Measurements from ENCODE around the gene YWHAE. TPM values are rescaled to one million over a fixed set of nuclear protein-coding genes. Genes with fewer than 3 reads are reported as not detected.

Gene YWHAE
- total RNA-seq, 6 experiments from 2014 or later, result 167 to 446 (median 217) TPM

DNA sequence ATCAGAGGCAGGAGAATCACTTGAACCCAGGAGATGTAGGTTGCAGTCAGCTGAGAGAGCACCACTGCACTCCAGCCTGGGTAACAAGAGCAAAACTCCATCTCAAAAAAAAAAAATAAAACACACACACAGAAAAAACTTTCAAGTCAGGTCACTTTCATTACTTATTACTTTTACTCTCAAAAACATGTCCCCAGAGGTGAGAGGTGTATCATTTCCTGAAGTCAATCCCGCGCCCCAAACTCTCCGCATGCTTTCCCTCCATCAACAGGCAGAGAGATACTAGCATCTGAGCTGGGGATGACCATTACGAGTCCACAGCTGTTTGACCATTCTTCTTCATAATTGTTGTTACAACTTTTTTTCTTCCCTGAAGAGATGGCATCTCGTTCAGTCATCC, 48.7 kb downstream of the YWHAE start:
- ATAC-seq (no peak), DNase-seq (peak in 1 of 3 donors; percentile 12)
- intact Hi-C loops (cut with DNase I), result no loop called here
- H3K4me3 ChIP-seq, result no peak overlapping the region
- H3K27me3 ChIP-seq, result no peaks in the 10 kb centered on the region
- H3K4me1 ChIP-seq, result peaks cover 0 to 13% (median 2%) of the 10 kb centered on the region in 4 donors
- peaks cover 0 to 60% (median 10%) of the 10 kb centered on the region in 4 donors for H3K36me3 ChIP-seq
- no peak overlapping the region for H3K27ac ChIP-seq
- WGBS (ENCODE audit: insufficient coverage, low coverage, low lambda C conversion rate, missing lambda C conversion rate), result 88% methylated on average over 5 of the region's 5 CpGs
- no peak for TF ChIP-seq POLR2A (IDR thresholded peaks at IDR 0.05)
- TF ChIP-seq, protein P1, sequence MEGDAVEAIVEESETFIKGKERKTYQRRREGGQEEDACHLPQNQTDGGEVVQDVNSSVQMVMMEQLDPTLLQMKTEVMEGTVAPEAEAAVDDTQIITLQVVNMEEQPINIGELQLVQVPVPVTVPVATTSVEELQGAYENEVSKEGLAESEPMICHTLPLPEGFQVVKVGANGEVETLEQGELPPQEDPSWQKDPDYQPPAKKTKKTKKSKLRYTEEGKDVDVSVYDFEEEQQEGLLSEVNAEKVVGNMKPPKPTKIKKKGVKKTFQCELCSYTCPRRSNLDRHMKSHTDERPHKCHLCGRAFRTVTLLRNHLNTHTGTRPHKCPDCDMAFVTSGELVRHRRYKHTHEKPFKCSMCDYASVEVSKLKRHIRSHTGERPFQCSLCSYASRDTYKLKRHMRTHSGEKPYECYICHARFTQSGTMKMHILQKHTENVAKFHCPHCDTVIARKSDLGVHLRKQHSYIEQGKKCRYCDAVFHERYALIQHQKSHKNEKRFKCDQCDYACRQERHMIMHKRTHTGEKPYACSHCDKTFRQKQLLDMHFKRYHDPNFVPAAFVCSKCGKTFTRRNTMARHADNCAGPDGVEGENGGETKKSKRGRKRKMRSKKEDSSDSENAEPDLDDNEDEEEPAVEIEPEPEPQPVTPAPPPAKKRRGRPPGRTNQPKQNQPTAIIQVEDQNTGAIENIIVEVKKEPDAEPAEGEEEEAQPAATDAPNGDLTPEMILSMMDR (IDR thresholded peaks at IDR 0.05), result no peak
- no peaks in the 10 kb centered on the region for H3K9me3 ChIP-seq

DNA sequence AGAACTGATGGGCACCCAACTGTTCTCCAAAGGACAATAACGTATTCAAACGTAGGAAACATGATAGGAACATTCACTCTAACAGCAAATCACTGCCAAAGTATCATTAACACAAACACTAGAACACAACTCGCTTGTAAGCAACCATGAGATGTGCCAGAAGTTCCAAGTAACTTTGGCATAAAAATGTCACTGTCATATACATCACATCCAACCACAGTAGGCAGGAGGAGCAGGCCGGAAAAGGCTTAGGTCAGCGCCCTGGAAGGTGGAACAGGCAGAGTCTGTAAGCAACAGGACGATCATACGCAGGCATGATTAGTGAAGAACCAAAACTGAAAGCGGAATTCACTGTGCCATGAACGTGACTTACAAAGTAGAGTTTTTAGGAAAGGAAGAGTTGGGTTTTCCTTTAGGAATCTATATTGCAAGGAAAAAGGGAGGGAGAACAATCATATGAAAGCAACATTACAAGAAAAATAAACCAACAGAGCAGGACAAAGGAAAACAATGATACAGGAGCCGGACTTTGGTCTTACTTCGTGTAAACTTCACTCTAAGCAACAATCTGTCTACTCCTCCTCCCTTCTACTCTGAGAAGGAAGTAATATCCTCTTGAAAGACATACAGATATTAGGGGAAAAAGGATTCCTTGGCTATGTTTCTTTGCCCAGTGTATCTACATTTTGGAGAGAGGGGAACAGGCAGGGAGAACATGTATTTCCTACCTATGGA, 52.3 kb downstream of the YWHAE start:
- peak overlapping the region; percentile 56 to 74 (median 63) for H3K27ac ChIP-seq
- H3K36me3 ChIP-seq, result peaks cover 6 to 56% (median 15%) of the 10 kb centered on the region in 4 donors
- intact Hi-C loops (cut with DNase I), result no loop called here
- peak overlapping the region in 2 of 3 donors; percentile 3 to 28 for H3K4me3 ChIP-seq
- no peak for TF ChIP-seq POLR2A (IDR thresholded peaks at IDR 0.05)
- TF ChIP-seq, protein P1 (IDR thresholded peaks at IDR 0.05), result no peak
- H3K27me3 ChIP-seq, result no peaks in the 10 kb centered on the region
- no peaks in the 10 kb centered on the region for H3K9me3 ChIP-seq
- peaks cover 0 to 13% (median 2%) of the 10 kb centered on the region in 4 donors for H3K4me1 ChIP-seq
- ATAC-seq (peak; percentile 85 to 94 (median 92)), DNase-seq (peak; percentile 50 to 61 (median 59))
- 16% methylated on average over 11 of the region's 11 CpGs for WGBS (ENCODE audit: insufficient coverage, low coverage, low lambda C conversion rate, missing lambda C conversion rate)

DNA sequence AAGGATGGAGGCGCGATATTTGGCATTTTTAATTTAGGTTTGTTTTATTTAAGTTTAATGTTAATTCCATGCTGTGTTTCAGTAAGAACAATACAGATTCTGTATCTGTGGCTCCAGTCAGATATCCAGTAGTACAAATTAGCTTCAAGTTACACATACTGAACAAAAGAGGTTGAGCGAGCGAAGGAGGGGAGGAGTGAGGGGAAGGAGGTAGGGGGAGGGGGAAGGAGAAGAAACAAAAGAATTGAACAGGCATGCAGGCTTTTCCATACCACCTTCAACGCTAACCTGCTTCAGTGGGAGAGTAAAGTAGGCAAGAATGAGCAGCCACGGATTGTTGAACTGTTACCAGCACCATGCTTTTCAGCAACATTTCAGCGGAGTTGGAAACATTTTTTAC, 55.5 kb downstream of the YWHAE start:
- WGBS (ENCODE audit: insufficient coverage, low coverage, low lambda C conversion rate, missing lambda C conversion rate), result 91% methylated on average over 6 of the region's 7 CpGs
- peaks cover 0 to 13% (median 2%) of the 10 kb centered on the region in 4 donors for H3K4me1 ChIP-seq
- no peaks in the 10 kb centered on the region for H3K27me3 ChIP-seq
- intact Hi-C loops (cut with DNase I), result no loop called here
- H3K36me3 ChIP-seq, result peaks cover 6 to 30% (median 15%) of the 10 kb centered on the region in 4 donors
- no peak overlapping the region for H3K4me3 ChIP-seq
- DNase-seq, result no peak
- ATAC-seq, result no peak
- TF ChIP-seq, protein P1 (IDR thresholded peaks at IDR 0.05), result no peak
- no peak for TF ChIP-seq POLR2A (IDR thresholded peaks at IDR 0.05)
- no peak overlapping the region for H3K27ac ChIP-seq
- no peaks in the 10 kb centered on the region for H3K9me3 ChIP-seq

DNA sequence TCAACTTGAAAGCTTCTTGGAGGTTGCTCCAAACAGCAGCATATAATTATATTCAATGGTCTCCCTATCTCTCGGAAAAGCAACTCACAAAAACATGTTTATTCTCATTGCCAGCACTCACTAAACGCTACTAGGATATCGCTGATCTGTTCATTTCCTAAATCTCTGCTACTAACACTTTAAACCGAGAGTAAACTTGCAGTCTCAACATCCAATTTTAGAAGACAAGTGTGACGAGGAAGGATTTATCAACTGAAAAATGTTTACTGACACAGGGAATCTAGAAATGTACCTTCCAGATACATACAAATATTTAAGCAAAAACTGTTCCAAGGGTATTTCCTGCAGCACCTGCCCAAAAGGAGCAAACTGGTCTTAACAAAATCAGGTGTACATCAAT, 56.5 kb downstream of the YWHAE start:
- ATAC-seq (no peak), DNase-seq (no peak)
- TF ChIP-seq, protein P1 (IDR thresholded peaks at IDR 0.05), result no peak
- no peak for TF ChIP-seq POLR2A (IDR thresholded peaks at IDR 0.05)
- peaks cover 6 to 30% (median 15%) of the 10 kb centered on the region in 4 donors for H3K36me3 ChIP-seq
- H3K9me3 ChIP-seq, result no peaks in the 10 kb centered on the region
- H3K27ac ChIP-seq, result no peak overlapping the region
- H3K4me3 ChIP-seq, result no peak overlapping the region
- H3K4me1 ChIP-seq, result peaks cover 0 to 13% (median 2%) of the 10 kb centered on the region in 4 donors
- WGBS (ENCODE audit: insufficient coverage, low coverage, low lambda C conversion rate, missing lambda C conversion rate), result 83% methylated on average over 5 of the region's 5 CpGs
- intact Hi-C loops (cut with DNase I), result no loop called here
- H3K27me3 ChIP-seq, result no peaks in the 10 kb centered on the region

Data from right lobe of liver (tissue), 6 donors.